K562 (cell line): Measurements from ENCODE around the gene SEMA5A. TPM values are rescaled to one million over a fixed set of nuclear protein-coding genes. Genes with fewer than 3 reads are reported as not detected.

Experiments
- HIVEP1 ChIP-seq: fragments of 250-450 bp; sonication (Bioruptor Pico); IDR thresholded peaks from 2 replicates; pipeline ENCODE4 v1.4.0; 2020; ENCODE audit warnings: mild to moderate bottlenecking
- KLF6 ChIP-seq: fragments of 250-450 bp; sonication (Bioruptor Pico); IDR thresholded peaks from 2 replicates; pipeline ENCODE4 v1.4.0; 2020; ENCODE audit warnings: mild to moderate bottlenecking, moderate library complexity, borderline replicate concordance
- NR2C2 ChIP-seq, 2 experiments: fragments of 200-800 bp in 1 of 2; sonication (Bioruptor generic) in 1 of 2; sonication (generic) in 1 of 2; formaldehyde crosslinking in 1 of 2; IDR thresholded peaks; 2 replicates each; pipeline versions ENCODE4 v1.6.1 to v1.8.0; 2016 to 2022; ENCODE audit warnings: mild to moderate bottlenecking in 1 of 2, missing compliant biosample characterization in 1 of 2, missing genetic modification characterization in 1 of 2, missing genetic modification reagents in 1 of 2
- RB1 ChIP-seq: fragments of 450-650 bp; IDR thresholded peaks from 2 replicates; pipeline ENCODE4 v1.6.1; 2017; ENCODE audit warnings: low read depth, mild to moderate bottlenecking
- SRSF1 ChIP-seq: fragments of 200-400 bp; formaldehyde crosslinking; IDR thresholded peaks from 2 replicates; pipeline ENCODE4 v1.6.1; 2017; ENCODE audit warnings: mild to moderate bottlenecking, low read depth, low read length, moderate library complexity
- ZBTB1 ChIP-seq: sonication (generic); formaldehyde crosslinking; IDR thresholded peaks from 2 replicates; pipeline ENCODE4 v1.8.1; 2023; ENCODE audit warnings: missing genetic modification reagents, low read depth, mild to moderate bottlenecking, borderline replicate concordance
- ZNF232 ChIP-seq: sonication (generic); formaldehyde crosslinking; IDR thresholded peaks from 2 replicates; pipeline ENCODE4 v1.8.0; 2022; ENCODE audit warnings: mild to moderate bottlenecking, missing genetic modification reagents
- ZNF384 ChIP-seq: IDR thresholded peaks from 2 replicates; pipeline ENCODE4 v1.6.1; 2012; ENCODE audit warnings: low read depth, low read length, improper control_type of control experiment
- polyA plus RNA-seq, 8 experiments: library from polyadenylated mRNA; depleted of rRNA in 4 of 8; stranded (reverse) in 5 of 8; unstranded in 3 of 8; fragments of >200 nt; fragmentation: Nextera tagmentation in 2 of 8; fragmentation: Illumina TruSeq in 1 of 8; extraction: Ambion mirVana in 2 of 8; extraction: Trizol in 1 of 8; gene quantifications; 2 replicates each; pipeline versions ENCODE4 v1.2.1 to v1.2.3, GENCODE V29; 2011 to 2014; ENCODE audit warnings: inconsistent platforms in 1 of 8, missing spikeins in 1 of 8
- total RNA-seq, 7 experiments: library from RNA; depleted of rRNA in 6 of 7; stranded (reverse); fragments of >200 nt in 6 of 7; fragmentation: Illumina TruSeq in 2 of 7; extraction: Trizol in 2 of 7; gene quantifications; 2 replicates each; pipeline versions ENCODE4 v1.2.1 to v1.2.3, GENCODE V29; 2011 to 2021; ENCODE audit warnings: low replicate concordance in 1 of 7
- TF ChIP-seq, protein P1 (sequence below): fragments of 250-450 bp; sonication (Bioruptor Pico); IDR thresholded peaks from 2 replicates; pipeline ENCODE4 v1.4.0; 2020; ENCODE audit warnings: borderline replicate concordance
- TF ChIP-seq, protein P2 (sequence below), 2 experiments: IDR thresholded peaks; 2 replicates each; pipeline ENCODE4 v1.6.1; 2011; ENCODE audit warnings: borderline replicate concordance in 1 of 2, control low read depth in 1 of 2, low read depth in 1 of 2, low read length in 1 of 2, mild to moderate bottlenecking in 1 of 2, mixed read lengths in 1 of 2, moderate library complexity in 1 of 2; ENCODE audit not compliant: insufficient read depth in 1 of 2, insufficient read length in 1 of 2, poor library complexity in 1 of 2, severe bottlenecking in 1 of 2; ENCODE audit errors: extremely low read depth in 1 of 2
- TF ChIP-seq, protein P3 (sequence below): fragments of 250-450 bp; sonication (Bioruptor Pico); IDR thresholded peaks from 2 replicates; pipeline ENCODE4 v1.4.0; 2020; ENCODE audit warnings: mild to moderate bottlenecking, moderate library complexity
- TF ChIP-seq, protein P4 (sequence below): IDR thresholded peaks from 3 replicates; pipeline ENCODE4 v1.6.1; 2011; ENCODE audit warnings: borderline replicate concordance, mild to moderate bottlenecking, moderate library complexity; ENCODE audit not compliant: insufficient read length; ENCODE audit errors: extremely low read depth

Gene SEMA5A
- total and polyA plus RNA-seq, 9 of the 15 experiments (the other 6 are each of a cell fraction or from before 2014, with no cell fraction given) = 0.02 TPM; not detected in 8

DNA sequence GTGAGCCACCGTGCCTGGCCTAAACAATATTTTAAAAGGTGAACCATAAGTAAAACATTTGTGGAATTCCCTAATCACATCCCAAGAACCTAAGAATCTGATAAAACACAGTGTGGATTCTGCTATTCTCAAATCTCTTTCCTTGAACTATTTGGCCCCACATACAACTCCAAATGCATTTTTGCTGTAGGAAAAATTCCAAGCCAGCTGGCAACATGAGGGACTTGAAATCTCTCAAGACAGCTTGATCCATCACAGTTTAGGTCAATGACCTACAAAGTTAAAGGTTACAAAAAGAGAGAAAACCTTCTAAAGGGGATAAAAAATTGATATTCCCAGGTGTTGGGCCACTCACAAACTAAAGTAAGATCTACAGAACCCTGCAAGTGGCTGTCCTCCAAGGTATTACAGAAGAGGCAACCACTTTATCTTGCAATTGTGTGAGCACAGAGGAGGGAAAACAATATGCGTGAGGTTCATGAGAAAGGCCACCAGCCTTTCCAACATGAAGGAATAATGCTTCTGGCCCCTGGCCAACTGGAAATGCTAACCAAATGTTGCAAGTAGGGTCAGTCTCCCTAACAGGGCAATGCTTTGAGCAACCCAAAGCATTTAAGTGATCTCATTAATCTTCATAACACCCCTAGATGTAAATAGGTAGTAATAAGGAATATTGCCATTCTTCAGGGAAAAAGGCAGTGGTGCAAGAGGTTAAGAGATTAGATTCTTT lies 221.4 kb downstream of the SEMA5A start (continued):
- TF ChIP-seq, protein P1, sequence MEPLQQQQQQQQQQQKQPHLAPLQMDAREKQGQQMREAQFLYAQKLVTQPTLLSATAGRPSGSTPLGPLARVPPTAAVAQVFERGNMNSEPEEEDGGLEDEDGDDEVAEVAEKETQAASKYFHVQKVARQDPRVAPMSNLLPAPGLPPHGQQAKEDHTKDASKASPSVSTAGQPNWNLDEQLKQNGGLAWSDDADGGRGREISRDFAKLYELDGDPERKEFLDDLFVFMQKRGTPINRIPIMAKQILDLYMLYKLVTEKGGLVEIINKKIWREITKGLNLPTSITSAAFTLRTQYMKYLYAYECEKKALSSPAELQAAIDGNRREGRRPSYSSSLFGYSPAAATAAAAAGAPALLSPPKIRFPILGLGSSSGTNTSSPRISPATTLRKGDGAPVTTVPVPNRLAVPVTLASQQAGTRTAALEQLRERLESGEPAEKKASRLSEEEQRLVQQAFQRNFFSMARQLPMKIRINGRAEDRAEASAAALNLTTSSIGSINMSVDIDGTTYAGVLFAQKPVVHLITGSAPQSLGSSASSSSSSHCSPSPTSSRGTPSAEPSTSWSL (CRISPR knock-in tag) = no peak
- TF ChIP-seq, protein P2, sequence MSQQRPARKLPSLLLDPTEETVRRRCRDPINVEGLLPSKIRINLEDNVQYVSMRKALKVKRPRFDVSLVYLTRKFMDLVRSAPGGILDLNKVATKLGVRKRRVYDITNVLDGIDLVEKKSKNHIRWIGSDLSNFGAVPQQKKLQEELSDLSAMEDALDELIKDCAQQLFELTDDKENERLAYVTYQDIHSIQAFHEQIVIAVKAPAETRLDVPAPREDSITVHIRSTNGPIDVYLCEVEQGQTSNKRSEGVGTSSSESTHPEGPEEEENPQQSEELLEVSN (IDR thresholded peaks at IDR 0.05; ENCODE audit: borderline replicate concordance in 1 of 2, extremely low read depth in 1 of 2, insufficient read depth in 1 of 2, insufficient read length in 1 of 2, low read depth in 1 of 2, low read length in 1 of 2, poor library complexity in 1 of 2, severe bottlenecking in 1 of 2) = no peak
- TF ChIP-seq ZBTB1 (CRISPR knock-in tag) = no peak
- no peak for TF ChIP-seq KLF6 (CRISPR knock-in tag)
- TF ChIP-seq RB1 = no peak
- TF ChIP-seq NR2C2 (CRISPR knock-in tag; IDR thresholded peaks at IDR 0.05) = no peak
- TF ChIP-seq NR2C2 (tag; IDR thresholded peaks at IDR 0.05) = no peak
- TF ChIP-seq, protein P3, sequence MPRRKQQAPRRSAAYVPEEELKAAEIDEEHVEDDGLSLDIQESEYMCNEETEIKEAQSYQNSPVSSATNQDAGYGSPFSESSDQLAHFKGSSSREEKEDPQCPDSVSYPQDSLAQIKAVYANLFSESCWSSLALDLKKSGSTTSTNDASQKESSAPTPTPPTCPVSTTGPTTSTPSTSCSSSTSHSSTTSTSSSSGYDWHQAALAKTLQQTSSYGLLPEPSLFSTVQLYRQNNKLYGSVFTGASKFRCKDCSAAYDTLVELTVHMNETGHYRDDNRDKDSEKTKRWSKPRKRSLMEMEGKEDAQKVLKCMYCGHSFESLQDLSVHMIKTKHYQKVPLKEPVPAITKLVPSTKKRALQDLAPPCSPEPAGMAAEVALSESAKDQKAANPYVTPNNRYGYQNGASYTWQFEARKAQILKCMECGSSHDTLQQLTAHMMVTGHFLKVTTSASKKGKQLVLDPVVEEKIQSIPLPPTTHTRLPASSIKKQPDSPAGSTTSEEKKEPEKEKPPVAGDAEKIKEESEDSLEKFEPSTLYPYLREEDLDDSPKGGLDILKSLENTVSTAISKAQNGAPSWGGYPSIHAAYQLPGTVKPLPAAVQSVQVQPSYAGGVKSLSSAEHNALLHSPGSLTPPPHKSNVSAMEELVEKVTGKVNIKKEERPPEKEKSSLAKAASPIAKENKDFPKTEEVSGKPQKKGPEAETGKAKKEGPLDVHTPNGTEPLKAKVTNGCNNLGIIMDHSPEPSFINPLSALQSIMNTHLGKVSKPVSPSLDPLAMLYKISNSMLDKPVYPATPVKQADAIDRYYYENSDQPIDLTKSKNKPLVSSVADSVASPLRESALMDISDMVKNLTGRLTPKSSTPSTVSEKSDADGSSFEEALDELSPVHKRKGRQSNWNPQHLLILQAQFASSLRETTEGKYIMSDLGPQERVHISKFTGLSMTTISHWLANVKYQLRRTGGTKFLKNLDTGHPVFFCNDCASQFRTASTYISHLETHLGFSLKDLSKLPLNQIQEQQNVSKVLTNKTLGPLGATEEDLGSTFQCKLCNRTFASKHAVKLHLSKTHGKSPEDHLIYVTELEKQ (CRISPR knock-in tag) = no peak
- no peak for TF ChIP-seq HIVEP1 (CRISPR knock-in tag)
- TF ChIP-seq, protein P4, sequence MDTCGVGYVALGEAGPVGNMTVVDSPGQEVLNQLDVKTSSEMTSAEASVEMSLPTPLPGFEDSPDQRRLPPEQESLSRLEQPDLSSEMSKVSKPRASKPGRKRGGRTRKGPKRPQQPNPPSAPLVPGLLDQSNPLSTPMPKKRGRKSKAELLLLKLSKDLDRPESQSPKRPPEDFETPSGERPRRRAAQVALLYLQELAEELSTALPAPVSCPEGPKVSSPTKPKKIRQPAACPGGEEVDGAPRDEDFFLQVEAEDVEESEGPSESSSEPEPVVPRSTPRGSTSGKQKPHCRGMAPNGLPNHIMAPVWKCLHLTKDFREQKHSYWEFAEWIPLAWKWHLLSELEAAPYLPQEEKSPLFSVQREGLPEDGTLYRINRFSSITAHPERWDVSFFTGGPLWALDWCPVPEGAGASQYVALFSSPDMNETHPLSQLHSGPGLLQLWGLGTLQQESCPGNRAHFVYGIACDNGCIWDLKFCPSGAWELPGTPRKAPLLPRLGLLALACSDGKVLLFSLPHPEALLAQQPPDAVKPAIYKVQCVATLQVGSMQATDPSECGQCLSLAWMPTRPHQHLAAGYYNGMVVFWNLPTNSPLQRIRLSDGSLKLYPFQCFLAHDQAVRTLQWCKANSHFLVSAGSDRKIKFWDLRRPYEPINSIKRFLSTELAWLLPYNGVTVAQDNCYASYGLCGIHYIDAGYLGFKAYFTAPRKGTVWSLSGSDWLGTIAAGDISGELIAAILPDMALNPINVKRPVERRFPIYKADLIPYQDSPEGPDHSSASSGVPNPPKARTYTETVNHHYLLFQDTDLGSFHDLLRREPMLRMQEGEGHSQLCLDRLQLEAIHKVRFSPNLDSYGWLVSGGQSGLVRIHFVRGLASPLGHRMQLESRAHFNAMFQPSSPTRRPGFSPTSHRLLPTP = no peak
- no peak for TF ChIP-seq SRSF1
- no peak for TF ChIP-seq ZNF232 (CRISPR knock-in tag)
- TF ChIP-seq ZNF384 = no peak
- TF ChIP-seq, all 486 proteins: peak for 0
